ENCODE measurements around the gene CTNNA2. TPM values are rescaled to one million over a fixed set of nuclear protein-coding genes. Genes with fewer than 3 reads are reported as not detected.

The CTNNA2 gene
- total and polyA plus RNA-seq, 11 donors = 0.20 to 0.81 TPM; not detected in 9

DNA sequence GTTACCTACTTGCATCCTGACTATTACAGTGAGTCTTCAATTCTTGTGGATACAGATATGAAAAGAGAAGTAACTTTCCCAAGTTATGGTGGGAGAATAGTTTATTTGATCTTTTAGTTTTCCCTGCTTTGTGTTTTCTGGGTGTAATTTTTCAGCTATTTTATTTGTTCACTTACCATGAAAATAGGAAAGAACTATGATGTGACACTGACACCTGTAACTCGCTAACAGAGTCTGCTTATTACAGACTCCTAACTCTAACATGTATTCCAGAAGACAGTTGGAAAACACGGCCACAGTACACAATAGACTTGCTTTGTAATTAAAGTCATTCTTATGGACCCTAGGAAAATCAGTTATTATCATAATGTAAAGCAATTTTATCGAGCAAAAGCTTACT, 468.5 kb downstream of the CTNNA2 start:
- WGBS, 4 donors = 73 to 86% (median 77%) methylated on average over 3 of the region's 3 CpGs
- ATAC-seq (no peak), DNase-seq (no peak)
- Histone ChIP-seq H3K27me3 (no peaks in the 10 kb centered on the region), H3K4me1 (no peaks in the 10 kb centered on the region), H3K27ac (no peak overlapping the region), H3K9me3 (no peaks in the 10 kb centered on the region), H3K4me3 (no peak overlapping the region), H3K36me3 (no peaks in the 10 kb centered on the region)
- no peak for TF ChIP-seq POLR2A (IDR thresholded peaks at IDR 0.05)
- TF ChIP-seq, protein P1, sequence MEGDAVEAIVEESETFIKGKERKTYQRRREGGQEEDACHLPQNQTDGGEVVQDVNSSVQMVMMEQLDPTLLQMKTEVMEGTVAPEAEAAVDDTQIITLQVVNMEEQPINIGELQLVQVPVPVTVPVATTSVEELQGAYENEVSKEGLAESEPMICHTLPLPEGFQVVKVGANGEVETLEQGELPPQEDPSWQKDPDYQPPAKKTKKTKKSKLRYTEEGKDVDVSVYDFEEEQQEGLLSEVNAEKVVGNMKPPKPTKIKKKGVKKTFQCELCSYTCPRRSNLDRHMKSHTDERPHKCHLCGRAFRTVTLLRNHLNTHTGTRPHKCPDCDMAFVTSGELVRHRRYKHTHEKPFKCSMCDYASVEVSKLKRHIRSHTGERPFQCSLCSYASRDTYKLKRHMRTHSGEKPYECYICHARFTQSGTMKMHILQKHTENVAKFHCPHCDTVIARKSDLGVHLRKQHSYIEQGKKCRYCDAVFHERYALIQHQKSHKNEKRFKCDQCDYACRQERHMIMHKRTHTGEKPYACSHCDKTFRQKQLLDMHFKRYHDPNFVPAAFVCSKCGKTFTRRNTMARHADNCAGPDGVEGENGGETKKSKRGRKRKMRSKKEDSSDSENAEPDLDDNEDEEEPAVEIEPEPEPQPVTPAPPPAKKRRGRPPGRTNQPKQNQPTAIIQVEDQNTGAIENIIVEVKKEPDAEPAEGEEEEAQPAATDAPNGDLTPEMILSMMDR (IDR thresholded peaks at IDR 0.05) = no peak
- intact Hi-C loops (cut with DNase I) = no loop called here

DNA sequence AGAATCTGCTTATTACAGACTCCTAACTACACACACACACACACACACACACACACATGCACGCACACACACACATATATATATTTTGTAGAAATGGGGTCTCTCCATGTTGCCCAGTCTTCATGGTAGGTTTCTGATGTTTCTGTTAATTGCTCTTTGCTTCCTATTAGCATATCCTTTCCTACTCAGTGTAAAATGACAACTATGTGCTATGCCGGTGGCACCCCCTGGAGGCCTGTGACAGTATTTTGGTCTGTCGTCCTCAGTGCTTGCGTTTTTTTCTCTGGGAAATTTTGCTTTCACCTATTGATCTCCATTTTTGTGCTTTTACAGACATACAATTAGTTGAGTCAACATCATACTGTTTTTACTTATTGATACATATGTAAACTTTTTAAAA, 469.6 kb downstream of the CTNNA2 start:
- TF ChIP-seq, protein P1 (IDR thresholded peaks at IDR 0.05) = peak in 5 of 12 donors; percentile 5 to 25 (median 10)
- no peak for TF ChIP-seq POLR2A (IDR thresholded peaks at IDR 0.05)

DNA sequence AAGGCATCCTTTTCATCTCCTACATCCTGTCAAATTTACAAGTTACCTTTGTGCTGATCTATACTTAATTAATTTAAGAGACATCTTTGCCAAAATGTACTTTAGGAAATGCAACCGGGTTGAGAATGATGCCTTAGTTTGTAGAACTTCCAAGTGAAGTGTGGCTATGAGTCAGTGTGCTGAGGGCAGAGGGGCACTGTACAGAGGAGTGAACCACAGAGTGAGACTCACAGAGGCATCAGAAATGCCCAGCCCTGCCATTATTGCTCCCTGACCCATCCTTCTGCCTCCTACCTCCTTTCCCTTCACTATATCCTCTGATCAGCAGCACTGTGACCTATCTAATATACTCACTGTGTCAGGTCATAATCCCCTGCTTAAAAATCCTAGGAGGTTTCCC, 471.6 kb downstream of the CTNNA2 start:
- Histone ChIP-seq H3K27me3 (no peaks in the 10 kb centered on the region), H3K4me3 (no peak overlapping the region), H3K27ac (no peak overlapping the region), H3K9me3 (no peaks in the 10 kb centered on the region), H3K36me3 (no peaks in the 10 kb centered on the region), H3K4me1 (no peaks in the 10 kb centered on the region)
- ATAC-seq (no peak), DNase-seq (no peak)
- intact Hi-C loops (cut with DNase I) = no loop called here
- WGBS, 4 donors = 81 to 88% (median 82%) methylated on average over 1 of the region's 1 CpG
- no peak for TF ChIP-seq POLR2A (IDR thresholded peaks at IDR 0.05)
- TF ChIP-seq, protein P1 (IDR thresholded peaks at IDR 0.05) = no peak

More for the DNA sequence above, 469.6 kb downstream of the CTNNA2 start:
- no peak for ATAC-seq
- Histone ChIP-seq H3K36me3 (no peaks in the 10 kb centered on the region), H3K4me3 (no peak overlapping the region), H3K27ac (no peak overlapping the region), H3K4me1 (no peaks in the 10 kb centered on the region), H3K27me3 (no peaks in the 10 kb centered on the region), H3K9me3 (no peaks in the 10 kb centered on the region)
- intact Hi-C loops (cut with DNase I) = no loop called here
- 53 to 64% (median 61%) methylated on average over 4 of the region's 4 CpGs for WGBS, 4 donors
- DNase-seq = no peak

DNA sequence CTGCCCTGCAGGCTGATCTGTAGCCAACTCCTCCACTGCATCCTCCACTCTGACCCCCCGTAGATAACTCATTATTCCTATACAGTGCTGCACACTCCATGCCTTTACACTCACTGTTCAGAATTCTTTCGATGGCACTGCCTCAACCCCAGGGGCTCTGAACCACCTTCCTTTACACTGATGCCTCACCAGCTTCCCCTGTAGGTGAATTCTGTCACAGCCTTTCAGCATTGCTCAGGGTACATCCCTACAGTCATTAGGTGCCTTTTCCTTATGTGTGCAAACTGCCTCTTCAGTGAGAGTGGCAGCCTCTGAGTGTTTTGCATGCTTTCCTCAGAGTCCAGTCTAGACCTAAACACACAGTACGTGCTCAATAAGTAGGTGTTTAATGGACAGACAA, 472.3 kb downstream of the CTNNA2 start:
- 83 to 90% (median 88%) methylated on average over 3 of the region's 3 CpGs for WGBS, 4 donors
- Histone ChIP-seq H3K27ac (no peak overlapping the region), H3K4me3 (no peak overlapping the region), H3K4me1 (no peaks in the 10 kb centered on the region), H3K9me3 (no peaks in the 10 kb centered on the region), H3K27me3 (no peaks in the 10 kb centered on the region), H3K36me3 (no peaks in the 10 kb centered on the region)
- TF ChIP-seq, protein P1 (IDR thresholded peaks at IDR 0.05) = no peak
- TF ChIP-seq POLR2A (IDR thresholded peaks at IDR 0.05) = no peak
- intact Hi-C loops (cut with DNase I) = no loop called here
- ATAC-seq (no peak), DNase-seq (no peak)
